Measurements from ENCODE around the gene SH2D3A. TPM values are rescaled to one million over a fixed set of nuclear protein-coding genes. Genes with fewer than 3 reads are reported as not detected.

Gene SH2D3A
- total and polyA plus RNA-seq, 2 of the 8 experiments (the other 6 are each of a cell fraction or from before 2014, with no cell fraction given) = 14.5 to 22.1 TPM

DNA sequence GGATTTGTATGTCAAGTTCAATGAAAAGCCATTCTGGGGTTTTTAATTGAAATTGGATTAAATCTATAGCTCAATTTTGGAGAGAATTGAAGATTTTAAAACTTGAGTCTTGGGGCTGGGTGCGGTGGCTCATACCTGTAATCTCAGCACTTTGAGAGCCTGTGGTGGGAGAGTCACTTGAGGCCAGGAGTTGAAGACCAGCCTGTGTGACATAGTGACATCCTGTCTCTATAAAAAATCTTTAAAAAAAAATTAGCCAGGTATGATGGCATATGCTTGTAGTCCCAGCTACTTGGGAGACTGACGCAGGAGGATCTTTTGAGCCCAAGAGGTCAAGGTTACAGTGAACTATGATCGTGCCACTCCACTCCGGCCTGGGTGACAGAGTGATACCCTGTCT, 46.4 kb upstream of the SH2D3A start:
- Histone ChIP-seq H2BK15ac (ENCODE audit: low read length) (no peak overlapping the region), H3K14ac (ENCODE audit: insufficient read length) (no peak overlapping the region), H3K36me3 (ENCODE audit: control insufficient read depth in 2 of 4, insufficient read depth in 4 of 4, low read length in 3 of 4) (no peaks in the 10 kb centered on the region), H4K5ac (ENCODE audit: insufficient read length, low read depth, low read length) (no peak overlapping the region), H3K79me1 (ENCODE audit: low read depth, low read length) (no peaks in the 10 kb centered on the region), H4K91ac (replicated peaks; ENCODE audit: insufficient read length, low read length) (no peak overlapping the region), H2BK5ac (ENCODE audit: low read depth, low read length) (no peak overlapping the region), H2AFZ (ENCODE audit: low read length) (no peak overlapping the region), H4K20me1 (replicated peaks in 1 of 2; ENCODE audit: control insufficient read depth in 1 of 2, insufficient read depth in 2 of 2, low read length in 2 of 2) (no peaks in the 10 kb centered on the region), H2BK12ac (ENCODE audit: low read depth, low read length) (no peak overlapping the region), H3K4me3 (ENCODE audit: extremely low read depth in 1 of 4, insufficient read depth in 2 of 4, low read depth in 3 of 4, low read length in 4 of 4) (no peak overlapping the region), H3K23ac (ENCODE audit: insufficient read length) (no peak overlapping the region), H3K56ac (replicated peaks; ENCODE audit: insufficient read length, low read depth, low read length) (no peak overlapping the region), H2AK5ac (ENCODE audit: low read depth, low read length) (no peak overlapping the region), H3K79me2 (ENCODE audit: control insufficient read depth in 1 of 2, insufficient read depth in 2 of 2, low read length in 2 of 2) (no peaks in the 10 kb centered on the region), H3K27me3 (replicated peaks in 1 of 4; ENCODE audit: control insufficient read depth in 3 of 4, extremely low read depth in 1 of 4, insufficient read depth in 3 of 4, low read length in 3 of 4) (no peaks in the 10 kb centered on the region), H3K4me1 (replicated peaks in 1 of 4; ENCODE audit: control insufficient read depth in 3 of 4, insufficient read depth in 4 of 4, low read length in 3 of 4) (no peaks in the 10 kb centered on the region), H3K18ac (ENCODE audit: extremely low read depth, low read length) (no peak overlapping the region), H4K8ac (ENCODE audit: extremely low read depth, insufficient read depth, low read length) (no peak overlapping the region), H3K23me2 (ENCODE audit: low read depth, low read length) (peaks cover 2% of the 10 kb centered on the region; the same call in 1 of the 2 replicates), H2BK20ac (ENCODE audit: low read length) (no peak overlapping the region), H3K9ac (replicated peaks in 1 of 4; ENCODE audit: extremely low read depth in 1 of 4, low read depth in 3 of 4, low read length in 3 of 4) (no peak overlapping the region), H3K4ac (replicated peaks; ENCODE audit: insufficient read length, low read depth, low read length) (no peak overlapping the region), H3K4me2 (ENCODE audit: insufficient read depth in 1 of 2, low read depth in 2 of 2, low read length in 2 of 2) (no peak overlapping the region), H2BK120ac (replicated peaks; ENCODE audit: low read depth, low read length) (no peak overlapping the region), H3K9me3 (ENCODE audit: insufficient read depth in 2 of 2, low read depth in 1 of 2, low read length in 1 of 2) (peaks cover 30 to 56% of the 10 kb centered on the region in 2 experiments), H3K27ac (ENCODE audit: low read depth, low read length) (no peak overlapping the region)
- CTCF ChIA-PET (ENCODE audit: partially characterized antibody) = interaction anchor here (1.0 to 1.2 kb wide), 3 partner anchors 12 to 50 kb away, joined by 3 to 4 read pairs (median 3); no protein-coding TSS in a partner anchor
- WGBS, 2 experiments (ENCODE audit: extremely low coverage in 1 of 2, insufficient coverage in 1 of 2, insufficient read length in 1 of 2, insufficient replicate concordance in 2 of 2, low coverage in 1 of 2, low lambda C conversion rate in 2 of 2, missing lambda C conversion rate in 1 of 2) = 87% methylated on average over 4 of the region's 4 CpGs; no CpG with 5 or more reads in 1 of the 2 experiments
- DNase-seq (ENCODE audit: low read depth in 1 of 2, low spot score in 2 of 2) (no peak), FAIRE-seq (no peak)
- POLR2A ChIA-PET (ENCODE audit: partially characterized antibody) = interaction anchor here (1.7 kb wide), 1 partner anchor 9 kb away, joined by 3 read pairs; no protein-coding TSS in a partner anchor
- no peak for TF ChIP-seq SUZ12 (IDR thresholded peaks at IDR 0.05; ENCODE audit: low read length)
- no peak for TF ChIP-seq RAD21 (IDR thresholded peaks at IDR 0.05 in 1 of 2, conservative IDR thresholded peaks at IDR 0.05 in 1 of 2; ENCODE audit: low read depth in 2 of 2, low read length in 2 of 2)
- no peak for TF ChIP-seq SP2 (IDR thresholded peaks at IDR 0.05; ENCODE audit: low read length)
- TF ChIP-seq HDAC2 (IDR thresholded peaks at IDR 0.05; ENCODE audit: borderline replicate concordance in 1 of 2, low read depth in 2 of 2, low read length in 2 of 2) = no peak
- no peak for TF ChIP-seq TEAD4 (IDR thresholded peaks at IDR 0.05; ENCODE audit: low read depth, low read length)
- no peak for TF ChIP-seq RBBP5 (IDR thresholded peaks at IDR 0.05; ENCODE audit: borderline replicate concordance, low read depth, low read length)
- TF ChIP-seq NANOG (IDR thresholded peaks at IDR 0.05; ENCODE audit: insufficient read depth, low read depth, low read length, poor library complexity, severe bottlenecking) = no peak
- no peak for TF ChIP-seq BACH1 (IDR thresholded peaks at IDR 0.05; ENCODE audit: low read length)
- no peak for TF ChIP-seq BCL11A (IDR thresholded peaks at IDR 0.05; ENCODE audit: low read depth in 2 of 2, low read length in 2 of 2)
- TF ChIP-seq RXRA (IDR thresholded peaks at IDR 0.05; ENCODE audit: insufficient read depth, low read depth, low read length) = no peak

All from H1 (cell line).